ENCODE measurements around the gene ZBTB20.

Gene ZBTB20

DNA sequence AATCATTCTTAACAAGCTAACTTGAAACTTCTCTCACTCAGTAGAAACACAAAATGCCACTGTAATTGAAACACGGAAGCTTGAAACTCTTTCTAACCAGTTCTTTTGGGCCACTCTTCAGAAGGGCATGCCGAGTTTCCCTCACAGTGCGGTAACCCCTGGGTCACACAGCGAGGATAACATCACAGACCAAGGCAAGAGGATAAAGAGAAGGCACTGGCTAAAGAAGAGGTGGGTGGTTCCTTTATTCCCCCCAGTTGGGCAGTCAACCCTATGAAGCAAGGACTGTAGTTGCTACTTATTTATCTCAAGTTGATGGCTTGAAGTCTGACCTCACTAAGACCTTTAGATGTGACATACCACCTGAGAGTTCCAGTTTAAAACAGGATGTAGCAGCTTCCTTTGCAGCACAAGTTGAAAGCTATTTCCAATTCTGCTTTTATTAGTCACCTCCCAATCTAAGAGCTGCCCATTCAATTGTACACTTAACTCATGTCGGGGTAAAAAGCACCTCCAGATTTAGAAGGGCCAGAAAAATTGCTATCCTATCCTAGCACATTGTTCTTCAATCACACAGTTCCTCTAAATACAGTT, 580.8 kb downstream of the ZBTB20 start:
- DNase-seq (ENCODE audit: insufficient read length, low spot score) = peak; percentile 2

DNA sequence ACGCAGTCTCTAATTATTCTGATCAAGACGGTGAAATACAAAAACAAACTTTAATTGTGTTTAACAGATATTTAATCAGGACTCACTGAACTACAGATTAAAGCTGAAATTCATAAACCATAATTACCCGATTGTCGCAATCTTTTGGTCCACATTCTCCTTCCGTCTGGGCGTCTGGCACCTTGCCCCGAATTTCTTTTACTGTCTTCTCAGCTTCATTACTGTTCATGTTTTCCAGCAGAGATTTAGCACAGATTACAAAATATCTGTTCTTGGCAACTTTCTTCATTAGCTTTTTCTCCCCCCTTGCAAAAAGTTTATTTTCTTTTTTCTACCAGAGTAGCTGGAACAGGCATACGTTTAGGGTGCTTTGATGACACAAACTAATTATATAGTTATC, 581.9 kb downstream of the ZBTB20 start:
- DNase-seq (ENCODE audit: insufficient read length, low spot score) (no peak), FAIRE-seq (peak; percentile 8)

More for the DNA sequence above, 580.8 kb downstream of the ZBTB20 start:
- peak; percentile 59 for FAIRE-seq

- DNase-seq (ENCODE audit: insufficient read length, low spot score) (no peak), FAIRE-seq (no peak)
These were observed 583.4 kb downstream of the ZBTB20 start for GRCh38 chr3:114563720-114564119.

DNA sequence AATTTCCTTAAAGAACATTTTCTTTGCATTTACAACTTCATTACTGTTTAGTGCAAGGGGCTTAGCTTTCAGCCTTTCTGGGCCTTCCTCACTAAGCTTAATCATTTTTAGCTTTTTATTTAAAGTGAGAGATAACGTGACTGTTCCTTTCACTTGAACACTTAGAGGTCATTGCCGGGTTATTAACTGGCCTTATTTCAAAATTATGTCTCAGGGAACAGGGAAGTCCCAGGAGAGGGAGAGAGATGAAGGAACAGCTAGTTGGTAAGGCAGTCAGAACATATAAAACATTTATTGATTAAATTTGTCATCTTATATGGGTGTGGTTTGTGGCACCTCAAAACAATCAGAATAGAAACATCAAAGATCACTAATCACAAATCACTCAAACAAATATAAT, 584.5 kb downstream of the ZBTB20 start:
- no peak for DNase-seq (ENCODE audit: insufficient read length, low spot score)

GRCh38 chr3:114558271-114558670, 588.8 kb downstream of the ZBTB20 start:
- FAIRE-seq = no peak
- no peak for DNase-seq (ENCODE audit: insufficient read length, low spot score)

More for the DNA sequence above, 584.5 kb downstream of the ZBTB20 start:
- FAIRE-seq = no peak

- FAIRE-seq (no peak), DNase-seq (ENCODE audit: insufficient read length, low spot score) (no peak)
These were observed 589.3 kb downstream of the ZBTB20 start for GRCh38 chr3:114557791-114558190.

GRCh38 chr3:114556657-114557213, 590.4 kb downstream of the ZBTB20 start:
- FAIRE-seq (no peak), DNase-seq (ENCODE audit: insufficient read length, low spot score) (no peak)

GRCh38 chr3:114554731-114555130, 592.4 kb downstream of the ZBTB20 start:
- no peak for FAIRE-seq
- DNase-seq (ENCODE audit: insufficient read length, low spot score) = no peak

GRCh38 chr3:114553949-114554593, 593.0 kb downstream of the ZBTB20 start:
- no peak for FAIRE-seq
- DNase-seq (ENCODE audit: insufficient read length, low spot score) = no peak

GRCh38 chr3:114552527-114552812, 594.6 kb downstream of the ZBTB20 start:
- FAIRE-seq = no peak
- DNase-seq (ENCODE audit: insufficient read length, low spot score) = no peak

DNA sequence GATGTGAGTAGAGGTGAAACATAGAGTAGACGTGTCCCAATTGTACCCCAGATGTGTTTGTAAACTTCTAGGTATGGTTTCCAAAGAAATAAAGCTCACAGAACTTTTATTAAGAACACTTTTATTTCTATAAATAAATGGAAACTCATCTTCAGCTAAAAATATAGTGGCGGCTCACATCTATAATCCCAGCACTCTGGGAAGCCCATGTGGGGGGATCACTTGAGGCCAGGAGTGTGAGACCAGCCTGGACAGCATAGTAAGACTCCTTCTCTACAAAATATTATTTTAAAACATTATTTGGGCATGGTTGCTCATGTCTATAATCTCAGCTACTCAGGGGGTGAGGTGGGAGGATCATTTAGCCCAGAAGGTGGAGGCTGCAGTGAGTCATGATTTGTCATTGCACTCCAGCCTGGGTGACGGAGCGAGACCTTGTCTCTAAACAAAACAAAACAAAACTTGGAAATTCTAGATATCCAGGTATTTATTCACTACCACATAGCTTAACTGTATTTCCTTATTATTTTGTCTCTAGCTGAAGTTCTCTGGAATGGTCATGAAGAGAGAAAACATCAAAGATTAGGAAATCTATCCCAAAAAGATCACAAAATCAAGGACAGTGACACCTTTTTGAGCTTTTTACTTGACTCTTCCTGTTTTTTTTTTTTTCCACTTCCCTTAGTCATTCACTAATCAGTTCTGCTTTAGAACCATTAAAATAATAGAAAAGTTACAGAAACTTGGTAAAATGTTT, 595.1 kb downstream of the ZBTB20 start:
- DNase-seq (ENCODE audit: insufficient read length, low spot score) (no peak), FAIRE-seq (no peak)

GRCh38 chr3:114550165-114550564, 596.9 kb downstream of the ZBTB20 start:
- DNase-seq (ENCODE audit: insufficient read length, low spot score) = no peak
- FAIRE-seq = no peak

GRCh38 chr3:114545193-114545592, 601.9 kb downstream of the ZBTB20 start:
- DNase-seq (ENCODE audit: insufficient read length, low spot score) = no peak
- no peak for FAIRE-seq

- no peak for FAIRE-seq
- DNase-seq (ENCODE audit: insufficient read length, low spot score) = no peak
These were observed 604.7 kb downstream of the ZBTB20 start for GRCh38 chr3:114542359-114542758.

DNA sequence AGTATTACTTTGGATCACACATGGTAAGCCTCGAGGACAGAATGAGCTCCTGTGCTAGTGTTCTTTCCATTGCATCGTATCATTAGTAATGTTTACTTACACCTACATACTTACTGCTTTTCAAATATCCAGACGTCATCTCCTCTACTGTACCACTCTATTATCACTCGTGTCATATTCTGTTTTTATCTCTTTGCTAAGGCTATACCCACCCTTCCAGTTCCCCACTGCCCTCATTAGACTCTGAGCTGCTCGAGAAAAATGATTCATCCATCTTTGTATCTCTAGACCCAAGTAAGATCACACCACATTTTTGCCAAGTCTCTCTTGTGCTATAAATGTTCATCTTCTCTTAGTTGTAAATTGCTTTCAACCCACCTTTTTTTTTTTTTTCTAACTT, 607.6 kb downstream of the ZBTB20 start:
- DNase-seq (ENCODE audit: insufficient read length, low spot score) = no peak
- FAIRE-seq = no peak

DNA sequence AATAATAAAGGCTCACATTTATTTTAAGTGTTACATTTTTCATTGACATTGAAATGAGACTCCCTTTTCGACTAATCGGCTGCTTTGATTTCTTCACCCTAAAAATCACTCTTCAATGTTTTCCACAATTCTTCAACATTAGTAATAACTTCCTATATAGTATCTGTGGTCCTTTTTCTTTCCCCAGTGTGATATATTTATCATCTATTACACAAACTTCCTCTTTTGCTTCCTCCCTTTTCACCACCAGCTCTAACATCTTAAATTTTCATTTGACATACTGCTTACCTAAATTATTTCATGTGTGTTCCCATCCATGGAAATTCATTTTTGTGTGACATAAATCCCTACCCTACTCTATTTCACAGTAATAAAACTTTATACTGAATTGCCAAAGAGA, 608.9 kb downstream of the ZBTB20 start:
- DNase-seq (ENCODE audit: insufficient read length, low spot score) = no peak
- no peak for FAIRE-seq

DNA sequence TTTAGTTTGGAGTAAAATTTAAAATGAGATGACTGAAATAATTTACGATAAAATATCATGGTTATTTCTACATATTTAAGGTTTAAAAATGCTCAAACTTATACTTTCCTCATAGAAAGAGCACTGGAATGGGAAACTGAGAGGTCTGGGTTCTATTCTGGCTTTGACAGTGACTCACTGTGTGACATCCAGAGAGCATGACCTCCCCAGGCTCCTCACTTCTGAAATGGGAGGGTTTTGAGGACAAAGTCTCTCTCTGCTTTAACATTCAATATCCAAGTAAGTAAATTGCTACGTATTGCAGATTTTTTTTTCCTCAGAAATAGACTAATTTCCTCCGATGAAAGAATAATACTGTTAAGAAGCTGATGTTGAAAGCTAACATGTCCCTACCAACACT, 618.6 kb downstream of the ZBTB20 start:
- FAIRE-seq (no peak), DNase-seq (ENCODE audit: insufficient read length, low spot score) (no peak)

GRCh38 chr3:114527036-114527644, 619.9 kb downstream of the ZBTB20 start:
- no peak for FAIRE-seq
- no peak for DNase-seq (ENCODE audit: insufficient read length, low spot score)

- FAIRE-seq (no peak), DNase-seq (ENCODE audit: insufficient read length, low spot score) (no peak)
These were observed 621.8 kb downstream of the ZBTB20 start for GRCh38 chr3:114525278-114525677.

- FAIRE-seq = no peak
- DNase-seq (ENCODE audit: insufficient read length, low spot score) = no peak
These were observed 627.7 kb downstream of the ZBTB20 start for GRCh38 chr3:114519415-114519814.

DNA sequence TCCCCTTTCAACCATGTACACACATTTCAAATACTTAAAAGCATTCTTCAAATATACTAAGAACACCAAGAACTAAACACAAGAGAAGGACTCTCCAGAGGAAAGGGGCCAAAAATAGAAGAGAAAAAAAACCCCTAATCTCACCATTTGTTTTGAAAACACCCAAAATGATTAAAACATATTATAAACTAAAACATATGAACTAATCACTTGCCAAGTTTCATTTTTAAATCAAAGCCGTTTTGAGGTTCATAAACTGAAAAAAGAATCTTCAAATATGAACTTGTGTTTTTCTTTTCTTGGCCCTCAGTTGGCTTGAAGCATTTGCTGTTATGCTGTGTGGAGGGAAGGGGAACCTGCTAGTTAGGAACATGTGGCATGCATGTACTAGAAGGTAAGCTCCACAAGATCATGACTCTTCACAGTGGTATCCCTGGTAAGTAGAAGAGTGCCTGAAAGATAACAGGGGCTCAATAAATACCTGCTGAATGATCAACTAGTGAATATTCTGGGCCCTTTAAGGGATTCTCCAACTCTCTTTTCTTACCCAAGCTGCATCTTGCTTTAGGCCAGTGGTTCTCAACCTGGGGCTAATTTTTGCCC, 628.8 kb downstream of the ZBTB20 start:
- DNase-seq (ENCODE audit: insufficient read length, low spot score) (no peak), FAIRE-seq (no peak)
